ENCODE results near the gene RND2.

DNA sequence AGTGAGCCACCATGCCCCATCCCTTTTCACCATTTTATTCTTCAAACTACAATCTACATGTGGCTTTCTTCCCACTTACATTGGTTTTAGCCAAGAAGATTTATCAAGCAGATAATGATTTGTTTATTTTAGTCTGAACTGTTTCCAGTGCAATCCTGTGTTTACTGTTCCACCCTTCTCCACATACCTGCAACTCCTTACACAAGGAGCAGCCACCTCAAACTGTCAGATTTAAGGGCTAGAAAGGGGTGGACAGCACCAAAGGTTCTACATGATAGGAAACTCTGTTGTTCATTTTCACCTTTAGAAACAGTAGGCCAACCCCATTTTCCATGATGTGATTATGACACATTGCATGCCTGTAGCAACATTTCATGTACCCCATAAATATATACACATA is 42.8 kb upstream of the RND2 start:
- TF ChIP-seq, protein P1, sequence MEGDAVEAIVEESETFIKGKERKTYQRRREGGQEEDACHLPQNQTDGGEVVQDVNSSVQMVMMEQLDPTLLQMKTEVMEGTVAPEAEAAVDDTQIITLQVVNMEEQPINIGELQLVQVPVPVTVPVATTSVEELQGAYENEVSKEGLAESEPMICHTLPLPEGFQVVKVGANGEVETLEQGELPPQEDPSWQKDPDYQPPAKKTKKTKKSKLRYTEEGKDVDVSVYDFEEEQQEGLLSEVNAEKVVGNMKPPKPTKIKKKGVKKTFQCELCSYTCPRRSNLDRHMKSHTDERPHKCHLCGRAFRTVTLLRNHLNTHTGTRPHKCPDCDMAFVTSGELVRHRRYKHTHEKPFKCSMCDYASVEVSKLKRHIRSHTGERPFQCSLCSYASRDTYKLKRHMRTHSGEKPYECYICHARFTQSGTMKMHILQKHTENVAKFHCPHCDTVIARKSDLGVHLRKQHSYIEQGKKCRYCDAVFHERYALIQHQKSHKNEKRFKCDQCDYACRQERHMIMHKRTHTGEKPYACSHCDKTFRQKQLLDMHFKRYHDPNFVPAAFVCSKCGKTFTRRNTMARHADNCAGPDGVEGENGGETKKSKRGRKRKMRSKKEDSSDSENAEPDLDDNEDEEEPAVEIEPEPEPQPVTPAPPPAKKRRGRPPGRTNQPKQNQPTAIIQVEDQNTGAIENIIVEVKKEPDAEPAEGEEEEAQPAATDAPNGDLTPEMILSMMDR (IDR thresholded peaks at IDR 0.05; ENCODE audit: low read length) = no peak
- TF ChIP-seq EZH2phosphoT487 (IDR thresholded peaks at IDR 0.05; ENCODE audit: low read length) = no peak
